Vagina (tissue), 2 donors: ENCODE results near the gene ZSCAN9.

Experiments
- CTCF ChIP-seq, 3 experiments: fragments of 450-650 bp in 2 of 3; fragments of 200-600 bp in 1 of 3; sonication (generic) in 1 of 3; IDR thresholded peaks; one replicate each; pipeline ENCODE4 v1.5.1; 2017 to 2019; ENCODE audit warnings: antibody characterized with exemption in 3 of 3, mild to moderate bottlenecking in 2 of 3, moderate library complexity in 2 of 3
- POLR2A ChIP-seq, 2 donors: fragments of 450-650 bp; IDR thresholded peaks; one replicate each; pipeline ENCODE4 v1.6.1; 2017; ENCODE audit warnings: antibody characterized with exemption in 2 of 2, mild to moderate bottlenecking in 2 of 2, moderate library complexity in 2 of 2
- POLR2AphosphoS5 ChIP-seq, 2 donors: sonication (generic); formaldehyde crosslinking; IDR thresholded peaks; one replicate each; pipeline ENCODE4 v1.9.0; 2017; ENCODE audit warnings: antibody characterized with exemption in 2 of 2, mild to moderate bottlenecking in 2 of 2, low read depth in 1 of 2; ENCODE audit not compliant: insufficient read depth in 1 of 2

GRCh38 chr6:28250747-28251146 lies 25.7 kb downstream of the ZSCAN9 start:
- TF ChIP-seq POLR2AphosphoS5 (IDR thresholded peaks at IDR 0.05; ENCODE audit: insufficient read depth in 1 of 2, low read depth in 1 of 2) (no peak), POLR2A (IDR thresholded peaks at IDR 0.05) (no peak), CTCF (IDR thresholded peaks at IDR 0.05) (no peak)
